GM12878 (cell line): Measurements from ENCODE around the gene RIMBP2. TPM values are rescaled to one million over a fixed set of nuclear protein-coding genes. Genes with fewer than 3 reads are reported as not detected.

ENCODE experiments used
- ATAC-seq: fragments of 200-7000 bp; cut with Tn5 transposase; 3 replicates; pipeline ENCODE4 v1.9.1; 2020; ENCODE audit warnings: mild to moderate bottlenecking, moderate library complexity
- BruUV-seq: library from RNA; stranded (reverse); fragments of 400-500 nt; replicated peaks from 2 replicates; lab custom pipeline; 2021; lab: Mats Ljungman, UMichigan
- CTCF ChIA-PET: fragments of 300-600 bp; sonication (Branson Sonifier 250); formaldehyde crosslinking; extraction: SDS; loops from one replicate; lab custom pipeline; 2021; ENCODE audit warnings: inconsistent platforms; lab: Yijun Ruan, JAX
- POLR2A ChIA-PET: fragments of 350-600 bp; formaldehyde crosslinking; extraction: SDS; loops from one replicate; lab custom pipeline; 2021; ENCODE audit warnings: inconsistent platforms; lab: Charles Lee
- RAD21 ChIA-PET: fragments of 300-600 bp; sonication (Branson Sonifier 250); formaldehyde crosslinking; loops from one replicate; lab custom pipeline; 2023; ENCODE audit warnings: antibody characterized with exemption; ENCODE audit not compliant: unreplicated experiment; lab: Charles Lee
- SMC1A ChIA-PET: fragments of 300-600 bp; sonication (Branson Sonifier 250); formaldehyde crosslinking; loops from one replicate; lab custom pipeline; 2023; ENCODE audit not compliant: unreplicated experiment, uncharacterized antibody; lab: Charles Lee
- DNase-seq: peaks from one replicate; pipeline ENCODE4 v3.0.0-alpha.2; 2011; ENCODE audit warnings: low read depth, low spot score
- FAIRE-seq: peaks from 3 replicates; lab custom pipeline; 2011; peaks lifted over from hg19 to GRCh38; lab: Jason Lieb, UNC
- H2AFZ ChIP-seq: 2 replicates; pipeline ENCODE4 v1.6.0; 2011; ENCODE audit warnings: low read depth, low read length, control low read depth; ENCODE audit not compliant: control insufficient read depth
- H3K27ac ChIP-seq: 2 replicates; pipeline ENCODE4 v1.5.1; 2011; ENCODE audit warnings: control low read depth; ENCODE audit not compliant: control insufficient read depth, insufficient read depth
- H3K27me3 ChIP-seq, 2 experiments: replicated peaks in 1 of 2; 2 replicates each; pipeline versions ENCODE4 v1.6.0 to v1.6.1; 2011; ENCODE audit warnings: low read length in 1 of 2; ENCODE audit not compliant: control insufficient read depth in 2 of 2, insufficient read depth in 2 of 2
- H3K36me3 ChIP-seq, 2 experiments: 2 replicates each; pipeline ENCODE4 v1.5.1; 2011; ENCODE audit warnings: low read length in 1 of 2; ENCODE audit not compliant: control insufficient read depth in 2 of 2, insufficient read depth in 2 of 2
- H3K4me1 ChIP-seq: 2 replicates; pipeline ENCODE4 v1.6.1; 2011; ENCODE audit warnings: mild to moderate bottlenecking, low read length, moderate library complexity, mixed read lengths; ENCODE audit not compliant: control insufficient read depth, insufficient read depth
- H3K4me2 ChIP-seq: 2 replicates; pipeline ENCODE4 v1.6.0; 2011; ENCODE audit warnings: control low read depth; ENCODE audit not compliant: control insufficient read depth, insufficient read depth
- H3K4me3 ChIP-seq: fragments of 200-600 bp; sonication (generic); 2 replicates; pipeline ENCODE4 v1.5.1; 2016
- H3K79me2 ChIP-seq: 2 replicates; pipeline ENCODE4 v1.6.0; 2011; ENCODE audit warnings: low read length; ENCODE audit not compliant: control insufficient read depth, insufficient read depth
- H3K9ac ChIP-seq: 2 replicates; pipeline ENCODE4 v1.8.0; 2011; ENCODE audit warnings: low read length, control low read depth, mixed read lengths; ENCODE audit not compliant: control insufficient read depth, insufficient read depth
- H3K9me3 ChIP-seq: replicated peaks from 3 replicates; pipeline ENCODE4 v1.5.1; 2011; ENCODE audit warnings: mild to moderate bottlenecking, low read length; ENCODE audit not compliant: control insufficient read depth, insufficient read depth
- H4K20me1 ChIP-seq: 2 replicates; pipeline ENCODE4 v1.6.0; 2011; ENCODE audit not compliant: control insufficient read depth, insufficient read depth
- BMI1 ChIP-seq: fragments of 450-650 bp; IDR thresholded peaks from 2 replicates; pipeline ENCODE4 v1.6.1; 2016; ENCODE audit warnings: mild to moderate bottlenecking, moderate library complexity, borderline replicate concordance
- CBX5 ChIP-seq: sonication (generic); IDR thresholded peaks from 2 replicates; pipeline ENCODE4 v1.6.1; 2016; ENCODE audit warnings: low read depth, moderate library complexity, mild to moderate bottlenecking, inconsistent platforms
- MEF2B ChIP-seq: fragments of 450-650 bp; IDR thresholded peaks from 2 replicates; pipeline ENCODE4 v1.6.1; 2018; ENCODE audit warnings: mild to moderate bottlenecking, moderate library complexity; ENCODE audit not compliant: partially characterized antibody, poor library complexity, severe bottlenecking
- NR2C1 ChIP-seq: fragments of 450-650 bp; IDR thresholded peaks from 2 replicates; pipeline ENCODE4 v1.6.1; 2017; ENCODE audit warnings: antibody characterized with exemption, mild to moderate bottlenecking, moderate library complexity
- PAX5 ChIP-seq: IDR thresholded peaks from 2 replicates; pipeline ENCODE4 v1.6.1; 2011; ENCODE audit warnings: low read depth, low read length, borderline replicate concordance
- SMAD1 ChIP-seq: fragments of 450-650 bp; IDR thresholded peaks from 2 replicates; pipeline ENCODE4 v1.6.1; 2018; ENCODE audit warnings: mild to moderate bottlenecking, low read depth; ENCODE audit not compliant: partially characterized antibody
- TAF1 ChIP-seq: IDR thresholded peaks from 2 replicates; pipeline ENCODE4 v1.6.1; 2011; ENCODE audit warnings: mild to moderate bottlenecking, low read depth, low read length, borderline replicate concordance
- WGBS: methylation state at CpG from one replicate; pipeline ENCODE4 v1.1.6; 2016; ENCODE audit warnings: low lambda C conversion rate; ENCODE audit not compliant: insufficient replicate concordance, insufficient coverage; ENCODE audit errors: missing lambda C conversion rate; 5-methylcytosine and 5-hydroxymethylcytosine counted together
- in situ Hi-C: fragments of 300-500 bp; cut with MboI; formaldehyde crosslinking; loops from 9 replicates; pipeline ENCODE4 v1.14.3; 2018; ENCODE audit warnings: mixed read lengths
- intact Hi-C: fragments of 100-400 bp; cut with micrococcal nuclease; formaldehyde crosslinking; loops from one replicate; pipeline ENCODE4 v1.14.2; 2022; ENCODE audit not compliant: unreplicated experiment
- polyA plus RNA-seq, 11 experiments: library from polyadenylated mRNA; depleted of rRNA in 4 of 11; unstranded in 6 of 11; stranded (reverse) in 5 of 11; fragments of >200 nt; fragmentation: Nextera tagmentation in 4 of 11; fragmentation: Illumina TruSeq in 1 of 11; extraction: Ambion mirVana in 4 of 11; extraction: Trizol in 1 of 11; gene quantifications; 1 replicate in 1 of 11; 2 replicates in 10 of 11; pipeline versions ENCODE4 v1.2.1 to v1.2.3, GENCODE V29; 2011 to 2016; ENCODE audit warnings: inconsistent platforms in 2 of 11, missing spikeins in 2 of 11, low read depth in 1 of 11
- total RNA-seq, 4 experiments: library from RNA; depleted of rRNA in 3 of 4; stranded (reverse); fragments of >200 nt in 3 of 4; fragmentation: Illumina TruSeq in 1 of 4; extraction: Trizol in 1 of 4; gene quantifications; 2 replicates each; pipeline versions ENCODE4 v1.2.1 to v1.2.3, GENCODE V29; 2013 to 2021
- TF ChIP-seq, protein P1 (sequence below): fragments of 450-650 bp; IDR thresholded peaks from 2 replicates; pipeline ENCODE4 v1.6.1; 2017; ENCODE audit warnings: antibody characterized with exemption, mild to moderate bottlenecking, moderate library complexity
- TF ChIP-seq, protein P2 (sequence below): fragments of 450-650 bp; IDR thresholded peaks from 2 replicates; pipeline ENCODE4 v1.6.1; 2017; ENCODE audit warnings: mild to moderate bottlenecking, moderate library complexity

The RIMBP2 gene
- total and polyA plus RNA-seq, 10 of the 15 experiments (the other 5 are each of a cell fraction or from before 2014, with no cell fraction given), result 0.04 to 2.9 (median 0.07) TPM; not detected in 1

DNA sequence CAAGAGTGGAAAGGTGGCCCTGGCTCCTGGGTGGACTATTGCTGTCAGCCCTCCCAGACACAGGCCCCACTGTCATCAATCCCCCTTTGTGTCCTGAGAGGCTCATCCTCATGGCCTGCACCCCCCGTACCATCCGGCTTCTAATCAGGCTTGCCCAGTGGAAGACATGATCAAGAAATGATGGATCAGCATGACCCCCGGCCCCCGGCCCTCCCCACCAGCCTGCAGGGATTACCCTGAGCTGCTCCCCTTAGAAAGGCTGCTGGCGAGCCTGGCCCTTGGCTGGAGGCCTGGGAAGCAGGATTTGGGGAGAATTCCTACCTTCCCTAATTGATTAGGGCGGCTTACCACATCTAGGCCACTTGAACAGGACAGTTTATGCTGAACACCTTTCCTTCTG, 207.3 kb downstream of the RIMBP2 start:
- SMC1A ChIA-PET, result no interaction called here
- POLR2A ChIA-PET, result no interaction called here
- in situ Hi-C loops, result no loop called here
- WGBS, result 32% methylated on average over 6 of the region's 6 CpGs
- TF ChIP-seq MEF2B, result no peak
- TF ChIP-seq NR2C1, result no peak
- TF ChIP-seq, all 136 proteins: peak for 0
- intact Hi-C loops, result no loop called here
- no TSS peak for BruUV-seq
- Histone ChIP-seq H3K79me2 (no peaks in the 10 kb centered on the region), H3K4me2 (no peak overlapping the region), H3K9ac (no peak overlapping the region), H3K27me3 (no peaks in the 10 kb centered on the region), H4K20me1 (no peaks in the 10 kb centered on the region), H2AFZ (no peak overlapping the region), H3K36me3 (no peaks in the 10 kb centered on the region), H3K27ac (no peak overlapping the region), H3K4me3 (no peak overlapping the region), H3K9me3 (no peaks in the 10 kb centered on the region; the same call in 2 of the 3 replicates), H3K4me1 (no peaks in the 10 kb centered on the region)
- CTCF ChIA-PET, result no interaction called here
- RAD21 ChIA-PET, result no interaction called here
- FAIRE-seq, result no peak
- DNase-seq, result no peak
- ATAC-seq, result no peak

DNA sequence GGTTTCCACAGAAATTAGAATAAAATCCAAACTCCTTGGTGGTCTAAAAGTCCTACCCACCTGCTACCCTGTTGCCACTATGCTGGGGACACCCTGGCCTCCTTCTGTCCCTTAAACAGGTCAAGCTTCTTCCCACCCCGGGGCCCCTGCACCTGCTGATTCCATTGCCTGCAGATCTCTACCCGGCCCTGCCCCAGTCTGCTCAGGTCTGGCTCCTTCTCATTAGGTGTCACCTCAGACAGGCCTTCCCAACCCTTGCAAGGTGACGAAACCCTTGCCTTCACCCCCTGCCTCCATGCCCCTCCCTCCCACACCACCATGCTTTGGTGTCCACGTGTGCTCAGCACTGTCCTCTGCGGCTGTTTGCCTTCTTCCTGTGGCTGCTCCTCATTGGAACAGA, 207.8 kb downstream of the RIMBP2 start:
- POLR2A ChIA-PET, result no interaction called here
- in situ Hi-C loops, result no loop called here
- Histone ChIP-seq H3K27me3 (no peaks in the 10 kb centered on the region), H3K36me3 (no peaks in the 10 kb centered on the region), H3K4me3 (no peak overlapping the region), H3K9me3 (no peaks in the 10 kb centered on the region; the same call in 2 of the 3 replicates), H3K4me1 (no peaks in the 10 kb centered on the region), H3K79me2 (no peaks in the 10 kb centered on the region), H2AFZ (no peak overlapping the region), H4K20me1 (no peaks in the 10 kb centered on the region), H3K4me2 (no peak overlapping the region), H3K9ac (no peak overlapping the region), H3K27ac (no peak overlapping the region)
- CTCF ChIA-PET, result no interaction called here
- intact Hi-C loops, result no loop called here
- BruUV-seq, result no TSS peak
- SMC1A ChIA-PET, result interaction anchor here (1.2 kb wide), 1 partner anchor 69 kb away, joined by 3 read pairs; no protein-coding TSS in a partner anchor
- 13% methylated on average over 5 of the region's 5 CpGs for WGBS
- ATAC-seq (no peak), DNase-seq (no peak), FAIRE-seq (no peak)
- RAD21 ChIA-PET, result no interaction called here
- TF ChIP-seq PAX5, result no peak
- no peak for TF ChIP-seq TAF1
- TF ChIP-seq, protein P1, sequence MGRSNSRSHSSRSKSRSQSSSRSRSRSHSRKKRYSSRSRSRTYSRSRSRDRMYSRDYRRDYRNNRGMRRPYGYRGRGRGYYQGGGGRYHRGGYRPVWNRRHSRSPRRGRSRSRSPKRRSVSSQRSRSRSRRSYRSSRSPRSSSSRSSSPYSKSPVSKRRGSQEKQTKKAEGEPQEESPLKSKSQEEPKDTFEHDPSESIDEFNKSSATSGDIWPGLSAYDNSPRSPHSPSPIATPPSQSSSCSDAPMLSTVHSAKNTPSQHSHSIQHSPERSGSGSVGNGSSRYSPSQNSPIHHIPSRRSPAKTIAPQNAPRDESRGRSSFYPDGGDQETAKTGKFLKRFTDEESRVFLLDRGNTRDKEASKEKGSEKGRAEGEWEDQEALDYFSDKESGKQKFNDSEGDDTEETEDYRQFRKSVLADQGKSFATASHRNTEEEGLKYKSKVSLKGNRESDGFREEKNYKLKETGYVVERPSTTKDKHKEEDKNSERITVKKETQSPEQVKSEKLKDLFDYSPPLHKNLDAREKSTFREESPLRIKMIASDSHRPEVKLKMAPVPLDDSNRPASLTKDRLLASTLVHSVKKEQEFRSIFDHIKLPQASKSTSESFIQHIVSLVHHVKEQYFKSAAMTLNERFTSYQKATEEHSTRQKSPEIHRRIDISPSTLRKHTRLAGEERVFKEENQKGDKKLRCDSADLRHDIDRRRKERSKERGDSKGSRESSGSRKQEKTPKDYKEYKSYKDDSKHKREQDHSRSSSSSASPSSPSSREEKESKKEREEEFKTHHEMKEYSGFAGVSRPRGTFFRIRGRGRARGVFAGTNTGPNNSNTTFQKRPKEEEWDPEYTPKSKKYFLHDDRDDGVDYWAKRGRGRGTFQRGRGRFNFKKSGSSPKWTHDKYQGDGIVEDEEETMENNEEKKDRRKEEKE, result no peak
- TF ChIP-seq CBX5, result no peak
- TF ChIP-seq BMI1, result no peak
- TF ChIP-seq, protein P2, sequence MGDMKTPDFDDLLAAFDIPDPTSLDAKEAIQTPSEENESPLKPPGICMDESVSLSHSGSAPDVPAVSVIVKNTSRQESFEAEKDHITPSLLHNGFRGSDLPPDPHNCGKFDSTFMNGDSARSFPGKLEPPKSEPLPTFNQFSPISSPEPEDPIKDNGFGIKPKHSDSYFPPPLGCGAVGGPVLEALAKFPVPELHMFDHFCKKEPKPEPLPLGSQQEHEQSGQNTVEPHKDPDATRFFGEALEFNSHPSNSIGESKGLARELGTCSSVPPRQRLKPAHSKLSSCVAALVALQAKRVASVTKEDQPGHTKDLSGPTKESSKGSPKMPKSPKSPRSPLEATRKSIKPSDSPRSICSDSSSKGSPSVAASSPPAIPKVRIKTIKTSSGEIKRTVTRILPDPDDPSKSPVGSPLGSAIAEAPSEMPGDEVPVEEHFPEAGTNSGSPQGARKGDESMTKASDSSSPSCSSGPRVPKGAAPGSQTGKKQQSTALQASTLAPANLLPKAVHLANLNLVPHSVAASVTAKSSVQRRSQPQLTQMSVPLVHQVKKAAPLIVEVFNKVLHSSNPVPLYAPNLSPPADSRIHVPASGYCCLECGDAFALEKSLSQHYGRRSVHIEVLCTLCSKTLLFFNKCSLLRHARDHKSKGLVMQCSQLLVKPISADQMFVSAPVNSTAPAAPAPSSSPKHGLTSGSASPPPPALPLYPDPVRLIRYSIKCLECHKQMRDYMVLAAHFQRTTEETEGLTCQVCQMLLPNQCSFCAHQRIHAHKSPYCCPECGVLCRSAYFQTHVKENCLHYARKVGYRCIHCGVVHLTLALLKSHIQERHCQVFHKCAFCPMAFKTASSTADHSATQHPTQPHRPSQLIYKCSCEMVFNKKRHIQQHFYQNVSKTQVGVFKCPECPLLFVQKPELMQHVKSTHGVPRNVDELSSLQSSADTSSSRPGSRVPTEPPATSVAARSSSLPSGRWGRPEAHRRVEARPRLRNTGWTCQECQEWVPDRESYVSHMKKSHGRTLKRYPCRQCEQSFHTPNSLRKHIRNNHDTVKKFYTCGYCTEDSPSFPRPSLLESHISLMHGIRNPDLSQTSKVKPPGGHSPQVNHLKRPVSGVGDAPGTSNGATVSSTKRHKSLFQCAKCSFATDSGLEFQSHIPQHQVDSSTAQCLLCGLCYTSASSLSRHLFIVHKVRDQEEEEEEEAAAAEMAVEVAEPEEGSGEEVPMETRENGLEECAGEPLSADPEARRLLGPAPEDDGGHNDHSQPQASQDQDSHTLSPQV, result no peak
- no peak for TF ChIP-seq SMAD1
